ENCODE results near the gene KRT72.

GRCh38 chr12:52587563-52587962, 13.7 kb downstream of the KRT72 start:
- TF ChIP-seq CTCF (IDR thresholded peaks at IDR 0.05) (peak; percentile 42), ZFX (IDR thresholded peaks at IDR 0.05; ENCODE audit: borderline replicate concordance) (no peak)
